MCF 10A (cell line): ENCODE data around the gene MRPL42. TPM values are rescaled to one million over a fixed set of nuclear protein-coding genes. Genes with fewer than 3 reads are reported as not detected.
"Not testable (repeated sequence)": the region's sequence is repeated elsewhere in the genome, so short reads cannot be mapped to it uniquely, and the experiment has no call there.

Source experiments
- BruUV-seq: library from RNA; stranded (reverse); fragments of 400-500 nt; replicated peaks from 2 replicates; lab custom pipeline; 2021; lab: Mats Ljungman, UMichigan
- CTCF ChIA-PET: fragments of 300-600 bp; sonication (Branson Sonifier 250); formaldehyde crosslinking; extraction: SDS; loops from one replicate; lab custom pipeline; 2021; ENCODE audit warnings: antibody characterized with exemption, inconsistent platforms; lab: Yijun Ruan, JAX
- POLR2A ChIA-PET: fragments of 300-600, 350-650 bp; sonication (Branson Sonifier 250); formaldehyde crosslinking; extraction: SDS; loops from one replicate; lab custom pipeline; 2020; ENCODE audit warnings: antibody characterized with exemption, inconsistent platforms; lab: Yijun Ruan, JAX
- DNase-seq: peaks from one replicate; pipeline ENCODE4 v3.0.0-alpha.2; 2018; ENCODE audit not compliant: unreplicated experiment
- H3K27ac Mint-ChIP-seq: one replicate; pipeline ENCODE4 v1.8.0; 2022; ENCODE audit warnings: mild to moderate bottlenecking, low read depth, mixed read lengths; ENCODE audit not compliant: unreplicated experiment
- H3K27me3 Mint-ChIP-seq: one replicate; pipeline ENCODE4 v1.8.0; 2022; ENCODE audit warnings: mixed read lengths; ENCODE audit not compliant: insufficient read depth, unreplicated experiment
- H3K36me3 Mint-ChIP-seq: one replicate; pipeline ENCODE4 v1.8.0; 2022; ENCODE audit warnings: mild to moderate bottlenecking, moderate library complexity, mixed read lengths; ENCODE audit not compliant: insufficient read depth, unreplicated experiment
- H3K4me1 Mint-ChIP-seq: one replicate; pipeline ENCODE4 v1.8.0; 2022; ENCODE audit warnings: mixed read lengths; ENCODE audit not compliant: insufficient read depth, unreplicated experiment
- H3K4me3 Mint-ChIP-seq: one replicate; pipeline ENCODE4 v1.8.0; 2022; ENCODE audit warnings: mild to moderate bottlenecking, moderate library complexity, mixed read lengths; ENCODE audit not compliant: unreplicated experiment
- H3K9me3 Mint-ChIP-seq: one replicate; pipeline ENCODE4 v1.8.0; 2022; ENCODE audit warnings: mixed read lengths; ENCODE audit not compliant: unreplicated experiment
- CTCF ChIP-seq: fragments of 200-600 bp; IDR thresholded peaks from one replicate; pipeline ENCODE4 v1.8.0; 2022; ENCODE audit warnings: antibody characterized with exemption, mild to moderate bottlenecking; ENCODE audit not compliant: unreplicated experiment
- intact Hi-C: fragments of 100-400 bp; cut with micrococcal nuclease; formaldehyde crosslinking; loops from 2 replicates; pipeline ENCODE4 v1.14.1; 2022
- total RNA-seq: library from RNA; stranded (reverse); gene quantifications from 2 replicates; pipeline ENCODE4 v1.2.3, GENCODE V29; 2022

Gene MRPL42
- total RNA-seq, 1 experiment from 2014 or later, result 90.2 TPM

- BruUV-seq, result no TSS peak
- ChIA-PET POLR2A (no interaction called here), CTCF (interaction anchor here (0.7 kb wide), 1 partner anchor 206 kb away, joined by 3 read pairs; no protein-coding TSS in a partner anchor)
- intact Hi-C loops, result no loop called here
- H3K4me1 Mint-ChIP-seq, result no peaks in the 10 kb centered on the region
- H3K9me3 Mint-ChIP-seq, result no peaks in the 10 kb centered on the region
- no peak for TF ChIP-seq CTCF
- no peaks in the 10 kb centered on the region for H3K36me3 Mint-ChIP-seq
- DNase-seq, result no peak
- H3K27me3 Mint-ChIP-seq, result no peaks in the 10 kb centered on the region
- no peak overlapping the region for H3K4me3 Mint-ChIP-seq
- no peak overlapping the region for H3K27ac Mint-ChIP-seq
These were observed 85.1 kb downstream of the MRPL42 start for GRCh38 chr12:93552427-93552826.

- H3K4me1 Mint-ChIP-seq, POLR2A ChIA-PET, BruUV-seq, H3K4me3 Mint-ChIP-seq, H3K27me3 Mint-ChIP-seq, DNase-seq, H3K36me3 Mint-ChIP-seq, H3K27ac Mint-ChIP-seq, intact Hi-C loops: not testable (repeated sequence)
- peaks cover 23% of the 10 kb centered on the region for H3K9me3 Mint-ChIP-seq
- CTCF ChIA-PET, result interaction anchor here (1.3 kb wide), 1 partner anchor 11 kb away, joined by 4 read pairs; no protein-coding TSS in a partner anchor
These were observed 90.6 kb downstream of the MRPL42 start for GRCh38 chr12:93557879-93558278.

DNA sequence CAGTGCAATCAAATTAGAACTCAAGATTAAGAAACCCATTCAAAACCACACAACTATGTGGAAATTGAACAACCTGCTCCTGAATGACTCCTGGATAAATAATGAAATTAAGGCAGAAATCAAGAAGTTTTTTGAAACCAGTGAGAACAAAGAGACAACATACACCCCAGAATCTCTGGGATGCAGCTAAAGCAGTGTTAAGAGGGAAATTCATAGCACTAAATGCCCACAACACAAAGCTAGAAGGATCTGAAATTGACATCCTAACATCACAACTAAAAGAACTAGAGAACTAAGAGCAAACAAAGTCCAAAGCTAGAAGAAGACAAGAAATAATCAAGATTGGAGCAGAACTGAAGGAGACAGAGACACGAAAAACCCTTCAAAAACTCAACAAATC lies 91.4 kb downstream of the MRPL42 start:
- H3K4me1 Mint-ChIP-seq, intact Hi-C loops, H3K27me3 Mint-ChIP-seq, BruUV-seq, H3K4me3 Mint-ChIP-seq, H3K27ac Mint-ChIP-seq, H3K36me3 Mint-ChIP-seq, DNase-seq: not testable (repeated sequence)
- ChIA-PET POLR2A (interaction anchor here (0.7 to 0.9 kb wide), 2 partner anchors 542 to 544 kb away, joined by 3 read pairs; no protein-coding TSS in a partner anchor), CTCF (interaction anchor here (0.7 to 1.3 kb wide), 2 partner anchors 10 to 846 kb away, joined by 3 to 4 read pairs; no protein-coding TSS in a partner anchor)
- H3K9me3 Mint-ChIP-seq, result peaks cover 23% of the 10 kb centered on the region

DNA sequence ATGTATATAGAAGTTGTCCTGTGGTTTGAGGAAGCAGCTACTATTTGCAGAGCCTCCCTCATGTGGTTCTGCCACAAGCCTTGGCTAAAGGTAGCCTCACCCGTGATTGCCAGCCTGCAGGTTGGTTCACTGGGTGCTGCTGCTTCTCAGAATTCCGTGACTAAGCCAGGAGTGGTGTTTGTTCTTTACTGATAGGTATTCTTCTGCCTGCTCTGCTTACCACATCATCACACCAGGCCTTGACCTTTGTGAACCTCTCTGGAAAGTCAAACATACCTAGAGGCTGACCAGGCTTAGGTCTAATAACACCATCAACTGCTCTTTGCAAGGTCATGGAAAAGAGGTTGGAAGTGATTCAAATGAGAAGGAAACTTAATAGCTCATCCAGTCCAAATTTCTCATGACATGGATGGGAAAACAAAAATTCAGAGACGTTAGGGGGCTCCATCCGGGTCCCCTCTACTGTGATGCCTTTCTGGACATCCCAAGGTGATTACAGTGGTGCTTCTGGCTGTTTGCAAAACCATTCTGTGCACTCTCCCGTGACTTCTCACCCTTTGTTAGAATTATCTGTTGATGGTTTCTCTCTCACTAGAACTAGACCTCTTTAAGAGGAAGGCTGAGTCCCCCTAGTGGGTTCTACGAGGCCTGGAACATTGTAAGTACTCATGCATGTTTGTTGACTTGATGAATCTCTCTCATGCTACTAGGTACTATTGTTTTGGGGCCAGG lies 96.7 kb downstream of the MRPL42 start:
- no TSS peak for BruUV-seq
- Mint-ChIP-seq H3K36me3 (peaks cover 3% of the 10 kb centered on the region), H3K27me3 (no peaks in the 10 kb centered on the region), H3K4me3 (no peak overlapping the region), H3K9me3 (peaks cover 11% of the 10 kb centered on the region), H3K27ac (no peak overlapping the region), H3K4me1 (peaks cover 6% of the 10 kb centered on the region)
- ChIA-PET POLR2A (interaction anchor here (0.7 to 1.7 kb wide), 3 partner anchors 423 to 539 kb away, joined by 3 to 5 read pairs (median 5); no protein-coding TSS in a partner anchor), CTCF (interaction anchor here (0.5 to 8.1 kb wide), 8 partner anchors 37 to 538 kb away, joined by 3 to 159 read pairs (median 3); no protein-coding TSS in a partner anchor)
- TF ChIP-seq CTCF, result no peak
- DNase-seq, result no peak
- intact Hi-C loops, result no loop called here

DNA sequence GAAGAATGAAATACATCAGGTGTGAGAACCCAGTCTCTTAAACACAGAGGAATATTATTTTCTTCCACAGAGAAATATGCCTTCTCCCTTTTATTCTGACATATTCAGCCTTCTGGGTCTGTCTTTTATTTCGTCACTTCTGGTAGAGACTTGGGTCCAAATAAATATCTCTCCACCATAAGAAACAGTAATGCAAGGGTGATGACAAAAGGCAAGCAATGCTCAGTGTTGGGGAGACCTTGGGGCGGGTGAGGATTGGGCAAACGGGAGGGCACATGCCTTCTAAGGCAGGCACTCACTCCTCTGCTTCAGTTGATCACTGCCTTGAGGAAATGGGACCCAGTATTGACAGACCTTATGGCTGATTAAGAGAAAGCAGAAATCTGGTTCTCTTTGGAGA lies 98.4 kb downstream of the MRPL42 start:
- Mint-ChIP-seq H3K4me3 (no peak overlapping the region), H3K36me3 (no peaks in the 10 kb centered on the region), H3K9me3 (peaks cover 1% of the 10 kb centered on the region), H3K27me3 (no peaks in the 10 kb centered on the region), H3K27ac (no peak overlapping the region), H3K4me1 (peaks cover 6% of the 10 kb centered on the region)
- intact Hi-C loops, result no loop called here
- no peak for DNase-seq
- CTCF ChIA-PET, result interaction anchor here (8.1 kb wide), 1 partner anchor 536 kb away, joined by 159 read pairs; no protein-coding TSS in a partner anchor
- POLR2A ChIA-PET, result interaction anchor here (1.1 kb wide), 1 partner anchor 537 kb away, joined by 3 read pairs; no protein-coding TSS in a partner anchor
- no peak for TF ChIP-seq CTCF
- BruUV-seq, result no TSS peak
